ENCODE measurements around the gene FBXO47. TPM values are rescaled to one million over a fixed set of nuclear protein-coding genes. Genes with fewer than 3 reads are reported as not detected.

The FBXO47 gene
- total and polyA plus RNA-seq, 2 donors (not counting 3 experiments of a cell fraction or from before 2014, with no cell fraction given) = not detected

GRCh38 chr17:38981636-38982035 is 14.4 kb upstream of the FBXO47 start:
- Histone ChIP-seq H3K27me3 (ENCODE audit: control insufficient read depth in 2 of 2, insufficient read depth in 2 of 2, low read length in 2 of 2) (no peaks in the 10 kb centered on the region), H3K4me2 (ENCODE audit: insufficient read depth, low read length) (no peak overlapping the region), H2AFZ (ENCODE audit: low read depth, low read length) (no peak overlapping the region), H3K27ac (ENCODE audit: insufficient read depth, low read depth, low read length) (no peak overlapping the region), H3K9ac (replicated peaks; ENCODE audit: extremely low read depth, insufficient read depth, low read length) (no peak overlapping the region), H3K79me2 (ENCODE audit: control insufficient read depth, insufficient read depth, low read length) (no peaks in the 10 kb centered on the region), H3K4me1 (ENCODE audit: control insufficient read depth, extremely low read depth, insufficient read depth, low read length) (no peaks in the 10 kb centered on the region), H3K36me3 (ENCODE audit: control insufficient read depth in 2 of 2, extremely low read depth in 1 of 2, insufficient read depth in 2 of 2, low read length in 2 of 2) (no peaks in the 10 kb centered on the region), H3K4me3 (replicated peaks in 1 of 3; ENCODE audit: insufficient read depth in 1 of 3, low read depth in 1 of 3, low read length in 3 of 3) (no peak overlapping the region), H4K20me1 (replicated peaks; ENCODE audit: control insufficient read depth, extremely low read depth, insufficient read depth, low read length) (no peaks in the 10 kb centered on the region), H3K9me3 (replicated peaks; ENCODE audit: control insufficient read depth, insufficient read depth, low read length) (no peaks in the 10 kb centered on the region), H3K9me1 (replicated peaks; ENCODE audit: control insufficient read depth, extremely low read depth, insufficient read depth, low read length) (no peaks in the 10 kb centered on the region)
- no peak for DNase-seq (ENCODE audit: low read depth, low spot score)
- no peak for TF ChIP-seq EZH2 (IDR thresholded peaks at IDR 0.05; ENCODE audit: borderline replicate concordance, low read depth, low read length, severe bottlenecking)
- no TSS peak for BruUV-seq (replicated peaks)
- ChIA-PET CTCF (interaction anchor here (0.9 to 6.8 kb wide), 6 partner anchors 10 to 263 kb away, joined by 3 to 550 read pairs (median 70); partner anchors contain the start of gene PLXDC1), POLR2A (no interaction called here)
- dilution Hi-C loops (cut with MboI; ENCODE audit: extremely low pct_ligation_motif_present, low sequenced_read_pairs) = no loop called here
- no peak for FAIRE-seq
- intact Hi-C loops (cut with micrococcal nuclease) = loop anchor here (2.0 to 5.0 kb wide), 2 partner anchors 87 to 109 kb away; partner anchors contain the start of gene LASP1

GRCh38 chr17:38980490-38981217 is 13.5 kb upstream of the FBXO47 start:
- Histone ChIP-seq H3K36me3 (ENCODE audit: control insufficient read depth in 2 of 2, extremely low read depth in 1 of 2, insufficient read depth in 2 of 2, low read length in 2 of 2) (no peaks in the 10 kb centered on the region), H3K79me2 (ENCODE audit: control insufficient read depth, insufficient read depth, low read length) (no peaks in the 10 kb centered on the region), H3K4me2 (ENCODE audit: insufficient read depth, low read length) (no peak overlapping the region), H3K4me3 (replicated peaks in 1 of 3; ENCODE audit: insufficient read depth in 1 of 3, low read depth in 1 of 3, low read length in 3 of 3) (no peak overlapping the region), H3K27ac (ENCODE audit: insufficient read depth, low read depth, low read length) (no peak overlapping the region), H4K20me1 (replicated peaks; ENCODE audit: control insufficient read depth, extremely low read depth, insufficient read depth, low read length) (no peaks in the 10 kb centered on the region), H3K4me1 (ENCODE audit: control insufficient read depth, extremely low read depth, insufficient read depth, low read length) (no peaks in the 10 kb centered on the region), H3K9ac (replicated peaks; ENCODE audit: extremely low read depth, insufficient read depth, low read length) (no peak overlapping the region), H3K9me3 (replicated peaks; ENCODE audit: control insufficient read depth, insufficient read depth, low read length) (no peaks in the 10 kb centered on the region), H2AFZ (ENCODE audit: low read depth, low read length) (no peak overlapping the region), H3K9me1 (replicated peaks; ENCODE audit: control insufficient read depth, extremely low read depth, insufficient read depth, low read length) (no peaks in the 10 kb centered on the region), H3K27me3 (ENCODE audit: control insufficient read depth in 2 of 2, insufficient read depth in 2 of 2, low read length in 2 of 2) (no peaks in the 10 kb centered on the region)
- no TSS peak for BruUV-seq (replicated peaks)
- dilution Hi-C loops (cut with MboI; ENCODE audit: extremely low pct_ligation_motif_present, low sequenced_read_pairs) (no loop called here), intact Hi-C loops (cut with micrococcal nuclease) (loop anchor here (5.0 kb wide), 1 partner anchor 108 kb away; the partner anchor contains the start of gene LASP1)
- TF ChIP-seq EZH2 (IDR thresholded peaks at IDR 0.05; ENCODE audit: borderline replicate concordance, low read depth, low read length, severe bottlenecking) (no peak), MYC (IDR thresholded peaks at IDR 0.05; ENCODE audit: low read depth, low read length) (no peak), POLR2AphosphoS5 (IDR thresholded peaks at IDR 0.05; ENCODE audit: insufficient read depth, low read depth, low read length) (no peak), POLR2A (IDR thresholded peaks at IDR 0.05; ENCODE audit: low read depth, low read length) (no peak), GATA2 (IDR thresholded peaks at IDR 0.05; ENCODE audit: insufficient read depth, insufficient read length, low read depth, low read length) (no peak), JUN (IDR thresholded peaks at IDR 0.05; ENCODE audit: borderline replicate concordance, insufficient read depth, insufficient read length, low read depth) (no peak), FOS (IDR thresholded peaks at IDR 0.05; ENCODE audit: borderline replicate concordance, insufficient read depth, low read length) (no peak)
- TF ChIP-seq, protein P1, sequence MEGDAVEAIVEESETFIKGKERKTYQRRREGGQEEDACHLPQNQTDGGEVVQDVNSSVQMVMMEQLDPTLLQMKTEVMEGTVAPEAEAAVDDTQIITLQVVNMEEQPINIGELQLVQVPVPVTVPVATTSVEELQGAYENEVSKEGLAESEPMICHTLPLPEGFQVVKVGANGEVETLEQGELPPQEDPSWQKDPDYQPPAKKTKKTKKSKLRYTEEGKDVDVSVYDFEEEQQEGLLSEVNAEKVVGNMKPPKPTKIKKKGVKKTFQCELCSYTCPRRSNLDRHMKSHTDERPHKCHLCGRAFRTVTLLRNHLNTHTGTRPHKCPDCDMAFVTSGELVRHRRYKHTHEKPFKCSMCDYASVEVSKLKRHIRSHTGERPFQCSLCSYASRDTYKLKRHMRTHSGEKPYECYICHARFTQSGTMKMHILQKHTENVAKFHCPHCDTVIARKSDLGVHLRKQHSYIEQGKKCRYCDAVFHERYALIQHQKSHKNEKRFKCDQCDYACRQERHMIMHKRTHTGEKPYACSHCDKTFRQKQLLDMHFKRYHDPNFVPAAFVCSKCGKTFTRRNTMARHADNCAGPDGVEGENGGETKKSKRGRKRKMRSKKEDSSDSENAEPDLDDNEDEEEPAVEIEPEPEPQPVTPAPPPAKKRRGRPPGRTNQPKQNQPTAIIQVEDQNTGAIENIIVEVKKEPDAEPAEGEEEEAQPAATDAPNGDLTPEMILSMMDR (IDR thresholded peaks at IDR 0.05; ENCODE audit: extremely low read depth in 1 of 2, insufficient read depth in 1 of 2, low read depth in 1 of 2, low read length in 2 of 2) = no peak
- TF ChIP-seq, protein P2, sequence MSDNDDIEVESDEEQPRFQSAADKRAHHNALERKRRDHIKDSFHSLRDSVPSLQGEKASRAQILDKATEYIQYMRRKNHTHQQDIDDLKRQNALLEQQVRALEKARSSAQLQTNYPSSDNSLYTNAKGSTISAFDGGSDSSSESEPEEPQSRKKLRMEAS (IDR thresholded peaks at IDR 0.05; ENCODE audit: insufficient read depth, insufficient read length) = no peak
- FAIRE-seq (no peak), DNase-seq (ENCODE audit: low read depth, low spot score) (no peak)
- ChIA-PET CTCF (interaction anchor here (0.9 to 6.8 kb wide), 6 partner anchors 9 to 264 kb away, joined by 3 to 550 read pairs (median 46); partner anchors contain the start of gene PLXDC1), POLR2A (no interaction called here)

All from endothelial cell of umbilical vein (primary cell).